ENCODE results near the gene DHRS2. TPM values are rescaled to one million over a fixed set of nuclear protein-coding genes. Genes with fewer than 3 reads are reported as not detected.

DHRS2 gene
- total RNA-seq, 2 donors from 2014 or later, result 0.56 to 2.1 TPM

GRCh38 chr14:23693252-23693775, 57.1 kb downstream of the DHRS2 start:
- TF ChIP-seq CTCF (IDR thresholded peaks at IDR 0.05), result no peak
- no peaks in the 10 kb centered on the region for H3K27me3 ChIP-seq
- intact Hi-C loops (cut with DNase I), result no loop called here
- no peaks in the 10 kb centered on the region for H3K9me3 ChIP-seq
- no peak overlapping the region for H3K4me3 ChIP-seq
- DNase-seq, result no peak
- no peak overlapping the region for H3K9ac ChIP-seq (ENCODE audit: low read depth in 2 of 2, low read length in 2 of 2)
- no peaks in the 10 kb centered on the region for H3K4me1 ChIP-seq
- H3K27ac ChIP-seq, result no peak overlapping the region
- no peaks in the 10 kb centered on the region for H3K36me3 ChIP-seq

GRCh38 chr14:23694085-23694948, 58.2 kb downstream of the DHRS2 start:
- Histone ChIP-seq H3K27ac (no peak overlapping the region), H3K9me3 (no peaks in the 10 kb centered on the region), H3K36me3 (no peaks in the 10 kb centered on the region), H3K27me3 (no peaks in the 10 kb centered on the region), H3K9ac (ENCODE audit: low read depth in 2 of 2, low read length in 2 of 2) (no peak overlapping the region), H3K4me1 (no peaks in the 10 kb centered on the region), H3K4me3 (no peak overlapping the region)
- TF ChIP-seq CTCF (IDR thresholded peaks at IDR 0.05), result no peak
- intact Hi-C loops (cut with DNase I), result no loop called here
- no peak for DNase-seq

Other genes with a start within 250 kb of the DHRS2 start
- 1 to 10 TPM in 1 of 2 donors, not detected in 1; 1.6 TPM for gene MYH6, start 228.1 kb upstream of the DHRS2 start, total RNA-seq
- gene MYH7, start 200.7 kb upstream of the DHRS2 start, total RNA-seq, result 1 to 10 TPM in 1 of 2 donors, not detected in 1; 1.2 TPM
- 10 to 100 TPM; 21.4 to 27.6 TPM for gene NGDN, start 166.7 kb upstream of the DHRS2 start, total RNA-seq
- 1 to 10 TPM; 1.8 to 2.0 TPM for gene ZFHX2, start 84.6 kb upstream of the DHRS2 start, total RNA-seq
- gene THTPA, start 80.1 kb upstream of the DHRS2 start, total RNA-seq, result 10 to 100 TPM in 1 of 2 donors, 1 to 10 TPM in 1; 9.0 to 21.0 TPM
- 100 to 1,000 TPM; 154 to 214 TPM for gene AP1G2, start 68.6 kb upstream of the DHRS2 start, total RNA-seq
- gene JPH4, start 57.6 kb upstream of the DHRS2 start, total RNA-seq, result under 1 TPM; 0.30 to 0.58 TPM

All from colonic mucosa (tissue), 4 donors.